ENCODE data around the gene SERTAD3.
"Not testable (repeated sequence)": the region's sequence is repeated elsewhere in the genome, so short reads cannot be mapped to it uniquely, and the experiment has no call there.

Gene SERTAD3

GRCh38 chr19:40424637-40425449 lies 19.3 kb downstream of the SERTAD3 start:
- no peak for DNase-seq

- DNase-seq = no peak
Observed at GRCh38 chr19:40423938-40424337, 20.2 kb downstream of the SERTAD3 start.

- DNase-seq = no peak
Observed at GRCh38 chr19:40422748-40423566, 21.2 kb downstream of the SERTAD3 start.

- no peak for DNase-seq
Observed at GRCh38 chr19:40421993-40422747, 22.0 kb downstream of the SERTAD3 start.

GRCh38 chr19:40420766-40421765 lies 23.1 kb downstream of the SERTAD3 start:
- peak; percentile 61 for DNase-seq

- no peak for DNase-seq
Observed at GRCh38 chr19:40420451-40420765, 23.7 kb downstream of the SERTAD3 start.

- no peak for DNase-seq
Observed at GRCh38 chr19:40419780-40420179, 24.4 kb downstream of the SERTAD3 start.

GRCh38 chr19:40419066-40419612 lies 25.0 kb downstream of the SERTAD3 start:
- no peak for DNase-seq

GRCh38 chr19:40418040-40418439 lies 26.1 kb downstream of the SERTAD3 start:
- DNase-seq = no peak

GRCh38 chr19:40417643-40417981 lies 26.5 kb downstream of the SERTAD3 start:
- no peak for DNase-seq

- no peak for DNase-seq
Observed at GRCh38 chr19:40416918-40417642, 27.1 kb downstream of the SERTAD3 start.

- DNase-seq = no peak
Observed at GRCh38 chr19:40415768-40416167, 28.4 kb downstream of the SERTAD3 start.

- DNase-seq = no peak
Observed at GRCh38 chr19:40414542-40415535, 29.3 kb downstream of the SERTAD3 start.

- no peak for DNase-seq
Observed at GRCh38 chr19:40413291-40413845, 30.8 kb downstream of the SERTAD3 start, which contains the start of gene PRX. PRX (minus strand) TSS chr19:40413378; CDS start chr19:40407932, 5,446 bp downstream.

GRCh38 chr19:40412866-40413265 lies 31.3 kb downstream of the SERTAD3 start:
- no peak for DNase-seq

GRCh38 chr19:40411958-40412499 lies 32.1 kb downstream of the SERTAD3 start:
- DNase-seq = no peak

- DNase-seq = no peak
Observed at GRCh38 chr19:40411125-40411842, 32.9 kb downstream of the SERTAD3 start.

- no peak for DNase-seq
Observed at GRCh38 chr19:40410030-40410389, 34.1 kb downstream of the SERTAD3 start.

- not testable (repeated sequence) for DNase-seq
Observed at GRCh38 chr19:40408598-40408925, 35.6 kb downstream of the SERTAD3 start.
